ENCODE results near the gene HPGD.

GRCh38 chr4:174553828-174554227, 31.5 kb upstream of the HPGD start:
- no peak for TF ChIP-seq POLR2A (IDR thresholded peaks at IDR 0.05)
- TF ChIP-seq CTCF (IDR thresholded peaks at IDR 0.05): no peak

All from body of pancreas (tissue), 4 donors.